ENCODE data around the gene KIF7.

The KIF7 gene

DNA sequence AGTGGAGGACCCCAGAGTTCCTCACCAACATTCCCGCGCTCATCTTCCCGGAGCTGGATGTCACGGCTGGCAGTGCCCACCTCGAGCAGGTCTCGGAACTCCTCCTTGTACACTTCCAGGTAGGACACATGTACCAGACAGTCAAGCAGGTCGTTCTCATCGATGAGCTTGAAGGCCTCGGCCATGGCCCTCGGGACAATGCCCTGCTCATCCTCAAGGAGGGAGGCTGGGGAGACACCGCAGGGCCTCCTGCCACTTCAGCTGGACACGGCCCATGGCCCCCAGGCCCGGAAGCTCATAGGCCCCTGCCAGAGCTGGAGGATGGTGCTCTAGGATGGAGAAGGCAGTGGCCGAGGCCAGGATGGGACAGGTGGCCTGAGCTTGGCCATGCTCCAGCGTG lies 5.6 kb downstream of the KIF7 start:
- Histone ChIP-seq H3K27me3 (ENCODE audit: insufficient read depth, low read length) (no peaks in the 10 kb centered on the region), H3K36me3 (ENCODE audit: insufficient read depth, low read length) (peaks cover 13% of the 10 kb centered on the region), H3K4me3 (ENCODE audit: low read length) (no peak overlapping the region), H3K9me3 (ENCODE audit: low read length) (no peaks in the 10 kb centered on the region), H3K4me1 (ENCODE audit: insufficient read depth, low read length) (peaks cover 4% of the 10 kb centered on the region), H2AFZ (ENCODE audit: low read depth, low read length) (no peak overlapping the region)

GRCh38 chr15:89649013-89649625 lies 6.1 kb downstream of the KIF7 start:
- no peak overlapping the region for H3K4me3 ChIP-seq (ENCODE audit: low read length)
- H3K4me1 ChIP-seq (ENCODE audit: insufficient read depth, low read length): no peaks in the 10 kb centered on the region
- H2AFZ ChIP-seq (ENCODE audit: low read depth, low read length): no peak overlapping the region
- H3K9me3 ChIP-seq (ENCODE audit: low read length): no peaks in the 10 kb centered on the region
- H3K27me3 ChIP-seq (ENCODE audit: insufficient read depth, low read length): no peaks in the 10 kb centered on the region
- peaks cover 16% of the 10 kb centered on the region for H3K36me3 ChIP-seq (ENCODE audit: insufficient read depth, low read length)

DNA sequence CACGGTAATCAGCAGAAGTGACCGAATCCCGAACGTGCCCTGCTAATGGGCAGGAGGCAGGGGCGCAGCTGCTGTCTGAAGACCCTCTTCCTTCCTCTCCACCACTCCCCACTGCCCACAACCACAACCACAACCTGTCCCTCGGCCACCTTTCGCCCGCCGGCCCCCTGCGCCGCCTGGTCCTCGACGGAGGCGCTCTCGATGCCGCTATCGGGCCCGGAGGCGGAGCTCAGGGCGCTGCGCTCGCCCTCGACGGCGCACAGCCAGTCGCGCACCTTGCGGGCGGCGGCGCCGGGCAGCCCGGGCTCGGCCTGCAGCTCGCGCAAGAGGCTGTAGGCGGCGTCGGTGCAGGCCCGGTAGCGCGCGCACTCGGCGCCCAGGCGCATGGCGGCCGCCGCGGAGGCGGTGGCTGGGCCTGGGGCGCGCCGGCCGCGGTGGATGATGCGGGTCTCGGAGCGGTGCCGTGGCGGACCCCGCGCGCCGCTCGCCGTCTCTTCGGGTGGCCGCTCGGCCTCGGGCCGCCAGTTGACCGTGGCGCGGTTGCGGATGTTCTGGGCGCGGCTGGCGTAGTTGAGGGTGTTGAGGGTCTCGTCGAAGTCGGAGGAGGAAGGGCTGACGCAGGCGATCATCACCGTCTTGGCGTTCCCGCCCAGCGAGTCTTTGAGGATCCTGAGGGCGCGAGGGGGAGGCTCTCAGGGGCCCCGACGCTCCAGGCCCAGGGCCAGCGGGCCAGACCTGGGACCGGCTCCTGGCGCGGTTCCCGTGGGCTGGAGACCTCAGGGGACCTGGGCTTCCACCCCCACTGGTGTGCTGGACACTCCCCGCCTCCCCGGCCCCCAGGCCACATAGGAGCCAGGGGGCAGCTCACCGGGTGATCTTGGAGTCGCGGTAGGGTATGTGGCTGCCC lies 6.9 kb downstream of the KIF7 start:
- Histone ChIP-seq H3K4me1 (ENCODE audit: insufficient read depth, low read length) (no peaks in the 10 kb centered on the region), H3K9me3 (ENCODE audit: low read length) (no peaks in the 10 kb centered on the region), H3K4me3 (ENCODE audit: low read length) (no peak overlapping the region), H3K27me3 (ENCODE audit: insufficient read depth, low read length) (no peaks in the 10 kb centered on the region), H2AFZ (ENCODE audit: low read depth, low read length) (no peak overlapping the region), H3K36me3 (ENCODE audit: insufficient read depth, low read length) (peaks cover 19% of the 10 kb centered on the region)

- no peaks in the 10 kb centered on the region for H3K27me3 ChIP-seq (ENCODE audit: insufficient read depth, low read length)
- H3K36me3 ChIP-seq (ENCODE audit: insufficient read depth, low read length): peaks cover 21% of the 10 kb centered on the region
- H3K4me1 ChIP-seq (ENCODE audit: insufficient read depth, low read length): no peaks in the 10 kb centered on the region
- no peak overlapping the region for H2AFZ ChIP-seq (ENCODE audit: low read depth, low read length)
- no peaks in the 10 kb centered on the region for H3K9me3 ChIP-seq (ENCODE audit: low read length)
- H3K4me3 ChIP-seq (ENCODE audit: low read length): no peak overlapping the region
Measured at GRCh38 chr15:89647191-89647851, 7.9 kb downstream of the KIF7 start.

DNA sequence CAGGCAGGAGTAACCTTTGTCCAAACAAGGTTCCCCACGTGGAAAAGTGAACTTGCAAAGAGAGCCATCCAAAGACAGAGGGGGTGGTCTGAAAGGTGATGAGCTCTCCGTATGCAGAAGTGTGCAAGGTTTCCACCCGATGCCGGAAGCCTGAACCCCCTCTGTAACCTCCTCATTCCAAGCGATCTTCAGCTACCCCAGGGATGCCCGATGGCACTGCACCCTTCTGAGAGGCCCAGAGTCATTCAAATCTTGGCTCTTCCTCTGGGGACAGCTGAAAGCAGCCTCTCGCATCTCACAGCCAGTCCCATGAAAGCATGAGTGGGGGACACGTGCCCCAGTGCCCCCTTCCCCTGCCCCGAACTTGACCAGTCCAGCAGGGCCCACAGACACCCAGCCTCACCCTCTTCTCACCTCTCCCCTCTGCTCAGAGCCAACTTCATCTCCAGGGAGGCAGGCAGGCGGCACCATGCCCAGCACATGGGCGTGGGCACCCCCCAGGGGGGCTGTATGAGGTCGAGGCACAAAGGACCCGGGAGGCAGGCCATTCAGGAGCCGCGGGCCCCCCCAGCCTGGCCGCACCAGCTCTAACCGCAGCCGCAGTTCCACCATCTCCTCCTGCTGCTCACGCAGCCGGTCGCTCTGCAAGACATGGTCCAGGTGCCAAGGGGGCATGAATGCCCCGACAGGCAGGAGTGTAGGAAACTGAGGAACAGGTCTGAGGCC lies 8.7 kb downstream of the KIF7 start:
- Histone ChIP-seq H3K9me3 (ENCODE audit: low read length) (no peaks in the 10 kb centered on the region), H2AFZ (ENCODE audit: low read depth, low read length) (no peak overlapping the region), H3K4me1 (ENCODE audit: insufficient read depth, low read length) (no peaks in the 10 kb centered on the region), H3K27me3 (ENCODE audit: insufficient read depth, low read length) (no peaks in the 10 kb centered on the region), H3K36me3 (ENCODE audit: insufficient read depth, low read length) (peaks cover 27% of the 10 kb centered on the region), H3K4me3 (ENCODE audit: low read length) (no peak overlapping the region)

DNA sequence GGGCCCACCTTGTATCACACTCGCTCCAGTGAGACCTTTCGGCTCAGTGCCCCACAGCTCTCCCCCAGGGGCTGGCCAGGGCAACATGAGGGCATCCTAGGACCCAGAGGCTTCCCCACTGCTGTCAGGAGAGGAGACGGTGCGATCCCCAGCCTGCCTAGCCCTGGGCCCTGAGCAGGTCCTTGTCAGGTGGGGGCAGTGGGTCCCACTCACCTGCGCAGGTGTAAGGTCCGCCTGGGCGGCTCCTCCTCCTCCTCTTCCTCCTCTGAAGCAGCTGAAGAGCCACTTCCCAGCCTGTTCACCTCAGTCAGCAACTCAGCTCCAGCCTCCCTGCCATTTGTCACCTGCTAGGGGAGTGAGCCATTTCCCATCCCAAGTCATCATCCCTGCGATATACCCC lies 9.6 kb downstream of the KIF7 start:
- Histone ChIP-seq H2AFZ (ENCODE audit: low read depth, low read length) (no peak overlapping the region), H3K4me1 (ENCODE audit: insufficient read depth, low read length) (no peaks in the 10 kb centered on the region), H3K36me3 (ENCODE audit: insufficient read depth, low read length) (peaks cover 30% of the 10 kb centered on the region), H3K4me3 (ENCODE audit: low read length) (no peak overlapping the region), H3K27me3 (ENCODE audit: insufficient read depth, low read length) (no peaks in the 10 kb centered on the region), H3K9me3 (ENCODE audit: low read length) (no peaks in the 10 kb centered on the region)

- H3K27me3 ChIP-seq (ENCODE audit: insufficient read depth, low read length): no peaks in the 10 kb centered on the region
- no peak overlapping the region for H3K4me3 ChIP-seq (ENCODE audit: low read length)
- H3K36me3 ChIP-seq (ENCODE audit: insufficient read depth, low read length): peaks cover 34% of the 10 kb centered on the region
- H3K4me1 ChIP-seq (ENCODE audit: insufficient read depth, low read length): no peaks in the 10 kb centered on the region
- no peak overlapping the region for H2AFZ ChIP-seq (ENCODE audit: low read depth, low read length)
- no peaks in the 10 kb centered on the region for H3K9me3 ChIP-seq (ENCODE audit: low read length)
Measured at GRCh38 chr15:89642106-89642505, 13.2 kb downstream of the KIF7 start.

GRCh38 chr15:89641053-89641452 lies 14.2 kb downstream of the KIF7 start:
- Histone ChIP-seq H2AFZ (ENCODE audit: low read depth, low read length) (no peak overlapping the region), H3K27me3 (ENCODE audit: insufficient read depth, low read length) (no peaks in the 10 kb centered on the region), H3K4me3 (ENCODE audit: low read length) (no peak overlapping the region), H3K4me1 (ENCODE audit: insufficient read depth, low read length) (no peaks in the 10 kb centered on the region), H3K9me3 (ENCODE audit: low read length) (no peaks in the 10 kb centered on the region), H3K36me3 (ENCODE audit: insufficient read depth, low read length) (peaks cover 34% of the 10 kb centered on the region)

GRCh38 chr15:89640245-89640644 lies 15.0 kb downstream of the KIF7 start:
- H2AFZ ChIP-seq (ENCODE audit: low read depth, low read length): no peak overlapping the region
- peaks cover 28% of the 10 kb centered on the region for H3K36me3 ChIP-seq (ENCODE audit: insufficient read depth, low read length)
- H3K27me3 ChIP-seq (ENCODE audit: insufficient read depth, low read length): no peaks in the 10 kb centered on the region
- H3K4me1 ChIP-seq (ENCODE audit: insufficient read depth, low read length): no peaks in the 10 kb centered on the region
- no peak overlapping the region for H3K4me3 ChIP-seq (ENCODE audit: low read length)
- no peaks in the 10 kb centered on the region for H3K9me3 ChIP-seq (ENCODE audit: low read length)

GRCh38 chr15:89633585-89633984 lies 21.7 kb downstream of the KIF7 start:
- Histone ChIP-seq H3K4me1 (ENCODE audit: insufficient read depth, low read length) (no peaks in the 10 kb centered on the region), H2AFZ (ENCODE audit: low read depth, low read length) (no peak overlapping the region), H3K36me3 (ENCODE audit: insufficient read depth, low read length) (peaks cover 49% of the 10 kb centered on the region), H3K4me3 (ENCODE audit: low read length) (no peak overlapping the region), H3K27me3 (ENCODE audit: insufficient read depth, low read length) (no peaks in the 10 kb centered on the region), H3K9me3 (ENCODE audit: low read length) (peaks cover 5% of the 10 kb centered on the region)

DNA sequence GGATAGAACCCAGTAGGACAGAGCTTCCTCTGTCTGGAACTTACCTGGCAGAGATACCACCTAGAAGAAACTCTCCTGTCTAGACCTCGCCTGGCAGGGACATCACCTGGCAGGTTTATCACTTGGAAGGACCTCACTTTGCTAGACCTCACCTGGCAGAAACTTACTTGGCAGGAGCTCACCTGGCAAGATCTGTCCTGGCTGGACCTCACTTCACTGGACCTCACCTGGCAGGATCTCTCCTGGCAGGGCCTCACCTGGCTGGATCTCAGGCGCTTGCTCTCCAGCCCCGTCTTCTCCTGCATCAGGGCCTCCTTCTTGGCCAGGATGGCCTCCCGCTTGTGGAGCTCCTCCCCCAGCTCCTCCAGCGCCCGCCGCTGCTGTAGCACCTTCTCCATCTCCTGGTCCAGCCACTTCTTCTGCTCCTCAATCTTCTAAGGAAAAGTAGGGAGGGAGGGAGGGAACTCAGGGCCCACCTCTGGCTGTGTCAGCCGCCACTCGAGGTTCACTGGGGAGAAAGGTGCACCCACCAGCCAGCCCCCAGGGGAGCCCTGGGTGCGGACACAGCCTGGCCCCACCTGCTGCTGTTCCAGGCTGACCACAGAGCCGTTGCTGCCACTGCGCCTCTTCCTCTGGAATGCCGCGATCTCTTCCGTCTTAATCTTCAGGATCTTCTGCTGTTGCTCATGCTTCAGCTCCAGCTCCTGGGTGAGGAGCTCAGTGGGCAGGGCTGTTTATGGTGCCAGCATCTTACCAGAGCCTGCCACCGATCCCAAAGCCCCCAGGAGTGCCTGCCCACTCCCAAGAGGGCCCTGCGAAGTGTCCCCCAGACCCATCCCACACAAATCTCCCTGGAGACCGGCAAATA lies 22.5 kb downstream of the KIF7 start:
- Histone ChIP-seq H3K27me3 (ENCODE audit: insufficient read depth, low read length) (no peaks in the 10 kb centered on the region), H3K4me1 (ENCODE audit: insufficient read depth, low read length) (no peaks in the 10 kb centered on the region), H3K4me3 (ENCODE audit: low read length) (no peak overlapping the region), H2AFZ (ENCODE audit: low read depth, low read length) (no peak overlapping the region), H3K9me3 (ENCODE audit: low read length) (peaks cover 5% of the 10 kb centered on the region), H3K36me3 (ENCODE audit: insufficient read depth, low read length) (peaks cover 56% of the 10 kb centered on the region)

DNA sequence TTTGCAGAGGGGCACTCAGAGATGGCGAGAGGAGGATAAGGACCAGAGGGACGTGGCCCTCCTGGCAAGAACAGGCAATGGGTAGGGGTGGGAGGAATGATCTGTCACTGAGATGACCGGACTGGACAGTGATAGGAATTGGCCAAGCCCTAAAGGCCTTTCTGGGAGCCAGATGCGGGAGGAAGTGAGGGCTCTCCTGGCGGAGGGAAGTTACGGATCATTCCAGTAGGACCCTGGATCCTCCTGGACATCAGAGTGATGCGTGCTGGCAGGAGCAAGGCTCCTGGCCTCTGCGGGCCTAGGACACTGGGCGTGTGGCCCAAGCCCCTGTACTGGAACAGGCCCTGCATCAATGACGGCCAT lies 23.4 kb downstream of the KIF7 start:
- Histone ChIP-seq H3K4me1 (ENCODE audit: insufficient read depth, low read length) (no peaks in the 10 kb centered on the region), H3K9me3 (ENCODE audit: low read length) (peaks cover 5% of the 10 kb centered on the region), H3K27me3 (ENCODE audit: insufficient read depth, low read length) (no peaks in the 10 kb centered on the region), H2AFZ (ENCODE audit: low read depth, low read length) (no peak overlapping the region), H3K4me3 (ENCODE audit: low read length) (no peak overlapping the region), H3K36me3 (ENCODE audit: insufficient read depth, low read length) (peaks cover 66% of the 10 kb centered on the region)

Data from neuron (in vitro differentiated cells).